Body of pancreas (tissue), 4 donors: Measurements from ENCODE around the gene PRKACA. TPM values are rescaled to one million over a fixed set of nuclear protein-coding genes. Genes with fewer than 3 reads are reported as not detected.

Experiments used
- ATAC-seq: fragments of 150-250 bp; one replicate; pipeline ENCODE4 v1.9.1; 2016
- DNase-seq, 4 donors: peaks; one replicate each; pipeline ENCODE4 v3.0.0-alpha.2; 2019
- H3K27ac ChIP-seq, 4 donors: fragments of 200-600 bp; sonication (generic); 1 replicate in 3 of 4; 2 replicates in 1 of 4; pipeline versions ENCODE4 v1.5.1 to v1.6.1; 2016 to 2019; ENCODE audit warnings: mild to moderate bottlenecking in 1 of 4, mixed read lengths in 1 of 4, moderate library complexity in 1 of 4
- H3K27me3 ChIP-seq, 2 donors: fragments of 200-600 bp; sonication (generic); one replicate each; pipeline ENCODE4 v1.6.0; 2016; ENCODE audit warnings: mild to moderate bottlenecking in 1 of 2
- H3K36me3 ChIP-seq, 2 donors: fragments of 200-600 bp; sonication (generic); replicated peaks in 1 of 2; 2 replicates each; pipeline ENCODE4 v1.5.1; 2016; ENCODE audit warnings: low read depth in 2 of 2; ENCODE audit not compliant: insufficient read depth in 1 of 2
- H3K4me1 ChIP-seq: fragments of 200-600 bp; sonication (generic); one replicate; pipeline ENCODE4 v1.6.0; 2016
- H3K4me3 ChIP-seq, 2 donors: fragments of 200-600 bp; sonication (generic); 1 replicate in 1 of 2; 2 replicates in 1 of 2; pipeline ENCODE4 v1.5.1; 2016 to 2019
- H3K9me3 ChIP-seq, 3 donors: fragments of 200-600 bp; sonication (generic); 1 replicate in 2 of 3; 2 replicates in 1 of 3; pipeline ENCODE4 v1.5.1; 2016
- CTCF ChIP-seq, 7 experiments: fragments of 450-650 bp in 4 of 7; fragments of 200-600 bp in 3 of 7; sonication (generic) in 3 of 7; IDR thresholded peaks; one replicate each; pipeline ENCODE4 v1.5.1; 2016 to 2019; ENCODE audit warnings: antibody characterized with exemption in 7 of 7
- POLR2A ChIP-seq, 3 donors: fragments of 450-650 bp; IDR thresholded peaks; one replicate each; pipeline ENCODE4 v1.6.1; 2016; ENCODE audit warnings: antibody characterized with exemption in 3 of 3, mild to moderate bottlenecking in 2 of 3
- WGBS, 2 donors: methylation state at CpG; one replicate each; pipeline ENCODE4 v1.1.5; 2017; 5-methylcytosine and 5-hydroxymethylcytosine counted together
- intact Hi-C: fragments of 100-400 bp; cut with DNase I; formaldehyde crosslinking; loops from one replicate; pipeline ENCODE4 v1.15.1; 2023
- total RNA-seq, 2 donors: library from RNA; depleted of rRNA; stranded (reverse); fragments of >200 nt; gene quantifications; one replicate each; pipeline ENCODE4 v1.1.0, GENCODE V29; 2016

Gene PRKACA
- total RNA-seq, 2 donors from 2014 or later = 15.5 to 22.6 TPM

- DNase-seq (peak; percentile 57 to 72 (median 62)), ATAC-seq (no peak)
- no peak overlapping the region for H3K4me3 ChIP-seq
- peaks cover 59% of the 10 kb centered on the region for H3K4me1 ChIP-seq
- no peaks in the 10 kb centered on the region for H3K27me3 ChIP-seq
- intact Hi-C loops = no loop called here
- H3K27ac ChIP-seq = peak overlapping the region in 2 of 4 donors; percentile 48 to 62
- TF ChIP-seq POLR2A (IDR thresholded peaks at IDR 0.05) (no peak), CTCF (IDR thresholded peaks at IDR 0.05) (peak; percentile 43 to 55 (median 51))
- H3K9me3 ChIP-seq = no peaks in the 10 kb centered on the region
- 38 to 41% methylated on average over 9 of the region's 9 CpGs for WGBS, 2 donors
- H3K36me3 ChIP-seq = no peaks in the 10 kb centered on the region
Observed at GRCh38 chr19:14114854-14115253, 2.7 kb downstream of the PRKACA start.

GRCh38 chr19:14114439-14114838 lies 3.1 kb downstream of the PRKACA start:
- 76 to 88% methylated on average over 6 to 7 of the region's 7 CpGs for WGBS, 2 donors
- ATAC-seq = no peak

DNA sequence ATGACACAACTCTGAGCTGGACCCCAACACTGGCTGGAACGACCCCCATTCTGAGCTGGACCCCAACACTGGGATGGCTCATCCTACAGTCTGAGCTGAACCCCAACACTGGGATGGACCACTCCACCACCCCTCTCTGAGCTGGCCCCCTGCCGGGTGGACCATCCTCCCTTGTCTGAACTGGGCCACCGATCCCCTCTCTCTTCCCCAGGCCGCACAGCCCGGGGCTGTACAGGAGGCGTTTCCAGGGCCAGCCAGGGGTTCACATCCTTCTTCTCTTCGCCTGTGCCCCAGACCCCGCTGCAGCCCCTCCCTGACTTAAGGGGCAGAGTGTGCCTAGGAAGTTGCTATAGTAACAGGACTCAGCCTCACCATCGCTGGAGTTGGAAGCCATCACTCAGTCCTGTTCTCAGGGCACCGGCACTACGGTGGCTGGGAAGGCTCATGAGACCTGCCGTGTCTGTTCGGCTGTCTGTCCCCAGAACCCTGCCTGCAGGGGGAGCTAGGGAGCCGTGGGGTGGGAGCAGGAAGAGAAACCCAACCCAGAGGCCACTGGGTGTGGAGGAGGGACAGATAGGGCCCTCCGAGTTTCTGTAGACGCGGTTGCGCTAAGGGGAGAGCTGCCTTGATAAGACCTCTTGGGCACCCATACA lies 3.7 kb downstream of the PRKACA start:
- Histone ChIP-seq H3K9me3 (no peaks in the 10 kb centered on the region), H3K36me3 (no peaks in the 10 kb centered on the region), H3K27me3 (no peaks in the 10 kb centered on the region), H3K4me1 (peaks cover 49% of the 10 kb centered on the region), H3K27ac (peak overlapping the region in 3 of 4 donors; percentile 8 to 69 (median 62)), H3K4me3 (no peak overlapping the region)
- WGBS, 2 donors = 79% methylated on average over 15 to 18 of the region's 18 CpGs
- no peak for ATAC-seq
- peak in 2 of 4 donors; percentile 42 to 62 for DNase-seq
- intact Hi-C loops = no loop called here
- TF ChIP-seq CTCF (IDR thresholded peaks at IDR 0.05) (peak in 4 of 7 experiments; percentile 7 to 37 (median 17)), POLR2A (IDR thresholded peaks at IDR 0.05) (no peak)

More at GRCh38 chr19:14114439-14114838, 3.1 kb downstream of the PRKACA start:
- Histone ChIP-seq H3K27me3 (no peaks in the 10 kb centered on the region), H3K27ac (peak overlapping the region in 2 of 4 donors; percentile 48 to 62), H3K9me3 (no peaks in the 10 kb centered on the region), H3K36me3 (no peaks in the 10 kb centered on the region), H3K4me1 (peaks cover 55% of the 10 kb centered on the region), H3K4me3 (no peak overlapping the region)
- intact Hi-C loops = no loop called here
- no peak for DNase-seq
- no peak for TF ChIP-seq POLR2A (IDR thresholded peaks at IDR 0.05)
- TF ChIP-seq CTCF (IDR thresholded peaks at IDR 0.05) = no peak

DNA sequence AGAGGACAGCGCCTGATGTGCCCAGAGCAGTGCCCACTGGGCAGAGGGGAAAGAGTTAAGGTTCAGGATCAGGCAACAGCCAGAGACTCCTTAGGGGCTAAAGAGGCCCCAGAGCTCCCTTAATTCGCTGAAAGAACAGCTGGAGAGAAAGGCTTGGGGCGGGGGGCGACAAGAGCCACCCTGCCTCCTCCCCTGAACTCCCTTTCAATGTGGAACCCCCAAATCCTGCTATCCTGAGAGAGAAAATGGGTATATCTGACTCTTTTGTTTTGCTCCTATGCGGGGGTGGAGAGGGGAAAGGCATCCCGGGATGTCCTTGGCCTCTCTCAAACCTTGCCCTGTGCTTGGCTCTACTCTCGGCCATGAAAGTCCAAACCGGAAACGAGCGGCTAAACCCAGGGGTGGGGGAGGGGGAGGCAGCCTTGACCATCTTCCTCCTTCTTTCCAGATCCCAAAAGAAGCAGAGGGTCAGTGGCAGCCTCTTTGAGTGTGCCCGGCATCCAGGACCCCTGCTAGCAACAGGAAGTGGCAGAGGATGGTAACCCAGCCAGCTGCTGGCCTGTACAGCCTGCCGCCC lies 4.7 kb downstream of the PRKACA start:
- Histone ChIP-seq H3K27ac (peak overlapping the region in 3 of 4 donors; percentile 8 to 69 (median 62)), H3K36me3 (no peaks in the 10 kb centered on the region), H3K9me3 (no peaks in the 10 kb centered on the region), H3K4me1 (peaks cover 43% of the 10 kb centered on the region), H3K27me3 (no peaks in the 10 kb centered on the region), H3K4me3 (no peak overlapping the region)
- WGBS, 2 donors = 29 to 47% methylated on average over 7 to 12 of the region's 12 CpGs
- peak in 1 of 4 donors; percentile 33 for DNase-seq
- intact Hi-C loops = no loop called here
- TF ChIP-seq CTCF (IDR thresholded peaks at IDR 0.05) (no peak), POLR2A (IDR thresholded peaks at IDR 0.05) (no peak)
- ATAC-seq = no peak
